NCI-H2196 (cell line): Measurements from ENCODE around the gene SYT17.
A peak's percentile ranks its signal among the peaks of the same experiment; 100 is the strongest.

ENCODE experiments used
- DNase-seq: peaks from one replicate; lab custom pipeline; 2025; ENCODE audit not compliant: unreplicated experiment; lab: John Stamatoyannopoulos, UW

SYT17 gene

GRCh38 chr16:19241512-19241911, 73.5 kb downstream of the SYT17 start:
- DNase-seq: no peak

DNA sequence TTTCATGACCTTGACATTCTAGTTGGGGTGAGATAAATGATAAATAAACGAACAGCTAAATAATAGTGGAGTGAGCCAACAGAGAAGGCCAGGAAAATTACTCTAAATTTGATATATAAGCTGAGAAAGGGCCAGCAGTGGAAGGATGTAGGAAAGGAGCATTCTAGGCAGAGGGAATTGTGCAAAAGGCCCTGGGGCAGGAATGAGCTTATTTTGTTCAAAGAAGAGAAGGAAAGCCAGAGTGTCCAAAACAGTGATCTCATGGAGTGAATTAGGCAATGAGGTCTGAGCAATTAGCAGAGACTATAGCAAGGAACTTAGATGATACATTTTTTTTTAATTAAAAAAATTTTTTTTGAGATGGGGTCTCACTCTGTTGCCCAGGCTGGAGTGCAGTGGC, 74.1 kb downstream of the SYT17 start:
- no peak for DNase-seq

- DNase-seq: no peak
Measured at GRCh38 chr16:19242987-19243575, 75.0 kb downstream of the SYT17 start.

DNA sequence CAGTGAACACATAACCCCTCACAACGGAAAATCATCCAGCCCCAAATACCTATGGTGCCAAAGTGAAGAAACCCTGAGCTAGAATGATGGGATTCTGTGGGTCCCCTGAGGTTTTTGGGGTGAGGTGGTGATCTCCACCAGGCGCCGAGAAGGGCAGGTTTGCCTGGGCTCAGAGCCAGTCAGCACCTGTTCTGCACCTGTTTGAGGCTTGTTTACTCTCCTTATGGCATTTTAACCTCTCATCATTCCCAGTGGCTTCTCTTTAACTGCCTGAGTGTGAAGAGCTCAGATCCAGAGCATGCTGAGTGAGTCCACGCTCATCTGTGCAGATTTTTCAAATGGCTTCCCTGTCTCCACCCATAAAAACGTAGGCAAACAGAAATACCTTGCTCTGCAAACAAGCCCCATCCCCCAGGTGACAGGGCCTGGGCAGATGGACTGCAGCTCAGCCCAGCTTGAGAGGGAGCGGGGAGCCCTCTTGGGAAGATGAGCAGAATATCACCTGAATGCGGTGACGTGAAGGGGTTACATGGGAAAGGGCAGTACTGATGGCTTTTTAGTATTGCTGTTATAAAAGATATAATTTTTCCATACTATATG, 77.4 kb downstream of the SYT17 start:
- peak; percentile 85 for DNase-seq

DNA sequence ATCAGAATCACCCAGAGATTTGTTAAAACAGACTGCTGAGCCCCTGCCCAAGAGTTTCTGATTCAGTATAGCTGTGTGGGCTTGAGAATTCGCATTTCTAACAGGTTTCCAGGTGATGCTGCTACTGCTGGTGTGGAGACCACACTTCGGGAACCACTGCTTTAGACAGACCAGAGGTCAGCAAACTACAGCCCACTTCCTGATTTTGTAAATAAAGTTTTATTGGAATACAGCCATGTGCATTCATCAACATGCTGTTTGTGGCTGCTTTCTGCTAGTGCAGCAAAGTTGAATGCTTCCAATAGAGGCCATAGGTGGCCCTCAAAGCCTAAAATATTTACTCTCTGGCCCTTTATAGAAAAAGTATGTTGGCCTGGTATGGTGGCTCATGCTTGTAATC, 84.9 kb downstream of the SYT17 start:
- no peak for DNase-seq

- DNase-seq: no peak
Measured at GRCh38 chr16:19254611-19255010, 86.6 kb downstream of the SYT17 start.

DNA sequence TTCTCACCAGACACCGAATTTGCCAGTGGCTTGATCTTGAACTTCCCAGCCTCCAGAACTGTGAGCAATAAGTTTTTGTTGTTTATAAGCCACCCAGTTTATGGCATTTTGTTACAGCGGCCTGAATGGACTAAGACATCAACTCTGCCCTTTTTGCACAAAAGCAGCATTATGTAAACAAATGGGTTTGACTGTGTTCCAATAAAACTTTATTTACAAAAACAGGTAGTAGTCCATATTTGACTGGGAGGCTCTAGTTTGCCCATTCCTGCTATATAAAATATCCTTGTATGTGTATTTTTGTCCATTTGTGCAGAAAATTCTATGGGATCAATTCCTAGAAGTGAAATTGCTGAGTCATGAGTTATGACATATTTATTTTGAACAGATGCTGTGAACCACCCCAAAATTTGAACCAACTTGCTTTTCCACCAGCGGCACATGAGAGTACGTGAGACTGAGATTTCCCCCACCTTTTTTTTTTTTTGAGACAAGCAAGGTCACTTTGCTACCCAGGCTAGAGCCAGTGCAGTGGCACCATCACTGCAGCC, 96.2 kb downstream of the SYT17 start:
- no peak for DNase-seq

- DNase-seq: no peak
Measured at GRCh38 chr16:19265380-19265930, 97.4 kb downstream of the SYT17 start.

GRCh38 chr16:19266774-19267173, 98.7 kb downstream of the SYT17 start:
- no peak for DNase-seq

DNA sequence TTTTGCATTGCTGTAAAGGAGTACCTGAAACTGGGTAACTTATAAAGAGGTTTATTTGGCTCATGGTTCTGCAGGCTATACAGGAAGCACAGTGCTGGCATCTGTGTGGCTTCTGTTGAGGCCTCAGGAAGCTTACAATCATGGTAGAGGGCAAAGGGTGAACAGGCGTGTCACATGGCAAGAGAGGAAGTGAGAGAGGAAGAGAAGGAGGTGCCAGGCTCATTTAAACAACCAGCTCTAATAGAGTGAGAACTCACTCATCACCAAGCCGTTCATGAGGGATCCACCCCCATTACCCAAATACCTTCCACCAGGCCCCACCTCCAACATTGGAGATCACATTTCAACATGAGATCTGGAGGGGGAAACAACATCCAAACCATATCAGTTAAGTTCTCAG, 101.1 kb downstream of the SYT17 start:
- no peak for DNase-seq

DNA sequence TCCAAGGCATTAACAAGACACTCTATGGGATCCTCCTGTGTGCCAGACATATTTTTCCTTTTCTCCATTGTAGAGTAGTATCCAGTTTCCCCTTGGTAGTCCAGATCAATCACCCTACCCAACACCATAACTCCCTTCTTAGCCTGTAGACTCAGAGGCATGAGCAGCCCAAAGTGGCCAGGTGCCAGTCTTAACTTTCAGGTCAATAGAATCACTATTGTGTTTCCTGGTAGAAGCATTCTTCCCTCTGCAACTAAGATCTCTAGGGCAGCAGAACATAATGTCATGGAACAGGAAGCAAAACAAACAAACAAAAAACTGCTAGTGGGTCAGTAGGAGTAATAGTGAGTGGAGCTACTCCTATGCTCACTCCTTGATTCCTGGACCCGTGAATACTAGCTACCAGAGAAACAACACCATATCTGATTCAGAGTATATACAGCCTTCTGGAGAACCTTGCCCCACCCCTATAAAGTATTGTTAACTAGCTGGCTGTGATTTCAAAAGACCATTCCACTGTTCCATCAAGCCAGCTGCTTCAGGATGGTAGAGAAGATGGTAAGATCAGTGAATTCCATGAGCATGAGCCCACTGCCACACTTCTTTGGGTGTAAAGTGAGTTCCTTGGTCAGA, 106.2 kb downstream of the SYT17 start:
- DNase-seq: no peak

DNA sequence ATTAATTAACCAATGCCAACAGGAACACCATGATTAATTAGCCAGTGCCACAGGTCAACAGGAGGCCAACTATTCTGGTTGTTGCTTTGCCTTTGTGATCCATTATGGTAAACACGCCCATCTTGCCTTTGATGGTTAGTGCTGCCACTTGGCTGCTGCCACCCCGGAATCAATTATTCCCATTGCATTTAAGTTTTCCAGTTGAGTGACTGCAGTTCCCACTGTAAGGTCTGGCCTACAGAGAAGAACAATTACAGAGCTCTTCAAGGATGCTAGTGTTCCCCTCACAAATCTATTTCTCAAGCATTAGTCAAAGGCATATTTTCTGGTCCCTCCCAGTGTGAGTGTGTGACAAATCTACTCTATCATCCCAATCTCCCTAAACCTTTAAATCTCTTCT, 110.4 kb downstream of the SYT17 start:
- no peak for DNase-seq

GRCh38 chr16:19281246-19281645, 113.2 kb downstream of the SYT17 start:
- DNase-seq: peak; percentile 27

GRCh38 chr16:19282101-19282500, 114.1 kb downstream of the SYT17 start:
- DNase-seq: no peak

- DNase-seq: no peak
Measured at GRCh38 chr16:19283637-19284036, 115.6 kb downstream of the SYT17 start.

GRCh38 chr16:19284207-19284606, 116.2 kb downstream of the SYT17 start:
- DNase-seq: peak; percentile 89

- no peak for DNase-seq
Measured at GRCh38 chr16:19285431-19285830, 117.4 kb downstream of the SYT17 start, which contains the start of gene CLEC19A. Gene CLEC19A (plus strand): TSS chr16:19285731. CDS start chr16:19285852, 121 bp downstream.

DNA sequence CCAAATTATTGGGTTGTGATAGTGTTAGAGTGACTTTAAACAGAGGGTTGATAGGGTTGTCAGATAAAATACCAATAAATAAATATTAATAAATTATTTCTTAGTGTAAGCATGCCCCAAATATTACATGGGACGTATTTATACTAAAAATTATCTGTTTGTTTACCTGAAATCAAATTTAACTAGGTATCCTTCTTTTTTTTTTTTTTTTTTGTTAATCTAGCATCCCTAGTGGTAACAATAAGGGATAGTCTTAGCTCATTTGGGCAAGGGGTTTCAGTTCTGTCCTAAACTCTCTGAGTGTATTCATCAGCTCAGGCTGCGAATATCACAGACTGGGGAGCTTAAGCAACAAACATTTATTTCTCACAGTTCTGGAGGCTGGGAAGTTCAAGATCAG, 118.8 kb downstream of the SYT17 start:
- no peak for DNase-seq

- no peak for DNase-seq
Measured at GRCh38 chr16:19287241-19287640, 119.2 kb downstream of the SYT17 start.

- DNase-seq: no peak
Measured at GRCh38 chr16:19288872-19289799, 121.1 kb downstream of the SYT17 start.
